Measurements from ENCODE around the gene ZNF362. TPM values are rescaled to one million over a fixed set of nuclear protein-coding genes. Genes with fewer than 3 reads are reported as not detected.

Gene ZNF362
- 10 to 100 TPM; 15.3 to 19.6 (median 17.0) TPM for total RNA-seq (2021; fragmentation: NEBNext Ultra II Directional; extraction: Animal tissue kit (Norgen Biotek cat#: 25700))
- long read RNA-seq, partial matches to known transcripts, result 8 of 10 reads
- long read RNA-seq, other reads (novel, unspliced or antisense), result 1 of 10 reads

DNA sequence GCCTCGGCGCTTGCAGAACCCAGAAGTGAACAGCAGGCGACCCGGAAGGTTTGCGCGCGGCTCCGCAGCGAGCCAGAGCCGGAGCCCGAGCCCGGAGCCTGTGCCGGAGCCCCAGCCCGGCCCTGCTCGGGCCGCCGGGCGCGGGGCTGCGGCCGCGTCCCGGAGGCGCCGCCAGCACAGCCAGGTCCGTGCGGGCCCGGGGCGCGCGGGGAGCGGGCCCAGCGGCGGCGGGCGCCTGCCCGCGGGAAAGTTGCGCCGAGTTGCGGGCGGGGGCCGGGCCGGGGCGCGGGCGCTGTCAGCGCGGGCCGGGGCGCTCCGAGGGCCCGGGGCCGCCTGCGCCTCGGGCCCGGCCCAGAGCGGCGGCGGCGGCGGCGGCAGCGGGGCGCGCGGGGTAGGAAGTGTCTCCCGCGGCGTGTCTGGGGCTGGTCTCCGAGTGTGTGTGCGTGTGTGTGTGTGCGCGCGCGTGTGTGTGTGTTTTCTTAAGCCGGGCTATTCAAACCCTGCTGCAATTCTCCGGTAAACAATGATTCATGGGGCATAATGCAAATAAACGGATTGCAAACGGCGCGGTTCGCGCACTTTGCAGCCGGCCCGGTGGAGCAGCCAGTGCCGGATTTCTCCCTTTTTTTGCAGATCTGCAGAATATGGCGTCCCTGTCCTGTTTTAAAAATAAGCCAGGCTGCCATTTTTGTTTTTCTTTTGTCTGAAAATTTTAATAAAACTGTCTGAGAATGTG lies at the start of gene ZNF362:
Gene ZNF362, plus strand, starts transcription at position 22 of the 736 bp plus-strand sequence. CDS start 14,083 bp downstream, outside the sequence.
- peaks cover 7% of the 10 kb centered on the region for H3K36me3 Mint-ChIP-seq (ENCODE audit: low read depth)
- H3K4me1 Mint-ChIP-seq (ENCODE audit: low read depth), result peaks cover 37% of the 10 kb centered on the region
- TF ChIP-seq, protein P1, sequence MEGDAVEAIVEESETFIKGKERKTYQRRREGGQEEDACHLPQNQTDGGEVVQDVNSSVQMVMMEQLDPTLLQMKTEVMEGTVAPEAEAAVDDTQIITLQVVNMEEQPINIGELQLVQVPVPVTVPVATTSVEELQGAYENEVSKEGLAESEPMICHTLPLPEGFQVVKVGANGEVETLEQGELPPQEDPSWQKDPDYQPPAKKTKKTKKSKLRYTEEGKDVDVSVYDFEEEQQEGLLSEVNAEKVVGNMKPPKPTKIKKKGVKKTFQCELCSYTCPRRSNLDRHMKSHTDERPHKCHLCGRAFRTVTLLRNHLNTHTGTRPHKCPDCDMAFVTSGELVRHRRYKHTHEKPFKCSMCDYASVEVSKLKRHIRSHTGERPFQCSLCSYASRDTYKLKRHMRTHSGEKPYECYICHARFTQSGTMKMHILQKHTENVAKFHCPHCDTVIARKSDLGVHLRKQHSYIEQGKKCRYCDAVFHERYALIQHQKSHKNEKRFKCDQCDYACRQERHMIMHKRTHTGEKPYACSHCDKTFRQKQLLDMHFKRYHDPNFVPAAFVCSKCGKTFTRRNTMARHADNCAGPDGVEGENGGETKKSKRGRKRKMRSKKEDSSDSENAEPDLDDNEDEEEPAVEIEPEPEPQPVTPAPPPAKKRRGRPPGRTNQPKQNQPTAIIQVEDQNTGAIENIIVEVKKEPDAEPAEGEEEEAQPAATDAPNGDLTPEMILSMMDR (IDR thresholded peaks at IDR 0.05), result no peak
- no peaks in the 10 kb centered on the region for H3K9me3 Mint-ChIP-seq
- H3K4me3 Mint-ChIP-seq, result peak within 1 kb of the TSS; percentile 97
- DNase-seq, result peak; percentile 72
- peaks cover 10% of the 10 kb centered on the region for H3K27me3 Mint-ChIP-seq (ENCODE audit: insufficient read depth)
- H3K27ac Mint-ChIP-seq, result peak within 1 kb of the TSS; percentile 98

DNA sequence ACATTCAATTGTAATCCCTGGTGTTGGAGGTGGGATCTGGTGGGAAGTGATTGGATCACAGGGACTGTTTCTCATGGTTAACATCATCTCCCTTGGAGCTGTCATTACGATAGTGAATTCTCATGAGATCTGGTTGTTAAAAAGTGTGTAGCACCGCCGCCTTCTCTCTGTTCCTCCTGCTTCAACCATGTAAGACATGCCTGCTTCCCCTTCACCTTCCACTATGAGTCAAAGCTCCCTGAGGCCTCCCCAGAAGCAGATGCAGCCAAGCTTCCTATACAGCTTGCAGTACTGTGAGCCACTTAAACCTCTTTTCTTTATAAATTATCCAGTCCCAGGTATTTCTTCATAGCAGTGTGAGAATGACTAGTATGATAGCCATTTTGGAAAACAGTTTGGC lies 44.3 kb upstream of the ZNF362 start:
- Mint-ChIP-seq H3K27me3 (ENCODE audit: insufficient read depth) (peaks cover 20% of the 10 kb centered on the region), H3K4me3 (no peak overlapping the region), H3K27ac (no peak overlapping the region), H3K9me3 (no peaks in the 10 kb centered on the region; the same call in 1 of the 2 replicates), H3K4me1 (ENCODE audit: low read depth) (no peaks in the 10 kb centered on the region), H3K36me3 (ENCODE audit: low read depth) (no peaks in the 10 kb centered on the region)
- TF ChIP-seq, protein P1 (IDR thresholded peaks at IDR 0.05), result no peak
- DNase-seq, result no peak

DNA sequence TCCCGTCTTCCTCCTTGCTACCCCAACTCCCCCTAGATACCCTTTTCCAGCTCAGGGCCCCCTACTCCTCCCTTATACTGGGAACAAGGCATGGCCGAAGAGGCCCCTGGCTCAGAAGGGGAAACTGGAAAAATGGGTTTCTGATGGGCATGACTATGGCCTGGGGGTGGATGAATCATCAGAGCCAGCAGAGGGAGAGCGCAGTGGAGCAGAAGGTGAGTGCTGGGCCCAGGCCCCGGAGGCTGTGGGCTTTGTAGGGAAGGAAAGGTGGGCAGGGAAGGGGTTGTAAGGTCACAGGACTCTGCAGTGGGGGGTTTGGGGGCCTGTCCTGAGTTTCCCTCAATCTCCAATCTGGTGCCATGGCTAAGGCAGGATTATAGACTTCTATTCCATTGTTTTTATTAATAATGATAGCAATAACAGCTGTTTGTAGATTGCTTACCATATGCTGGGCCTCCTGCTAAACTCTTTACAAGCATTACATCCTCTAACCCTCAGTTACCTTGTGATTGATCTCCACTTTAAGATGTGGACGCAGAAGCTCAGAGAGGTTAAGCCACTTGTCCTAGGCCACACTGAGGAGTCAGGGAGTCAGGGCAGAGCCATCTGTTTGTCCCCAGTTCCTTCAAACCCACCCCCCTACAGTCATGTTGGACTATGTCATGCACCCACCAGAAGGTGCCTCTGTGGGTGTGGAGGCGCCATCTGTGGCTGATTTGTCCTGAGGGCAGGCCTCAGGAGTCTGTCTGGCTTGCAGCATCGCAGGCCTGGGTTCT lies 36.2 kb upstream of the ZNF362 start:
- DNase-seq, result peak; percentile 47
- H3K4me3 Mint-ChIP-seq, result no peak overlapping the region
- TF ChIP-seq, protein P1 (IDR thresholded peaks at IDR 0.05), result no peak
- peaks cover 17% of the 10 kb centered on the region for H3K9me3 Mint-ChIP-seq
- peaks cover 3% of the 10 kb centered on the region for H3K27me3 Mint-ChIP-seq (ENCODE audit: insufficient read depth)
- peaks cover 29% of the 10 kb centered on the region for H3K4me1 Mint-ChIP-seq (ENCODE audit: low read depth)
- no peak overlapping the region for H3K27ac Mint-ChIP-seq
- peaks cover 12% of the 10 kb centered on the region for H3K36me3 Mint-ChIP-seq (ENCODE audit: low read depth)

DNA sequence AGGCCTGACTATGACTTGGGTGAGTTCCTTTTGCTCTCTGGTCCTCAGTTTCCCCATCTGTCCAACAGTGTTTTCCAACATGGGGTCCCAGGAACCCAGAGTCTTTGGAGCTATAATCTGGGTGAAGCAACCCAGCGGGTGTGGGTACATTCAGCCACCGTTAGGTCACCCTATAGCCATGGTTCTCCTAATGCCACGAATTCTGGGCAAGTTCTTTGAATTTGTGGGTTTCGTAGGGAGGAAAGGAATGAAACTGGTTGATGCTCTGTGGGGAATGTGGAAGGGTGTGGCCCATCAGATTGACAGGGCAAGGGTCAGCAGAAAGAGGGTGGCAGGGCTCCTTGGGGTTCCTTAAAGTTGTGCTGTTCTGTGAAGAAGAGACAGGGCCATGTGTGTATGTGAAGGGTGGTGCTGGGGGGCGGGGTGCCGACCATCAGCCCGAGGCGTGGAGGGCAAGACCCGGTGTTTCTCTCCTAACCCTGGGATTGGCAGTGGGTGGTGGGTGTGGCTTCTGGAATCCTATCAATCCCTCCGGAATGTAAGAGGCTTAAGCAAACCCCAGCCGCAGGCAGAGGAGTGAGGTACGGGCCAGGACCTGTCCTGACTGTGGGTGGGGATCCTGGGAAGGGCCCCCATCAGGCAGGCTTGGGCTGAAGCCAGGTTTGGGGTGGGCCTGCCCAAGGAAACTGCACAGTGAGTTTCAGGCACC lies 35.5 kb upstream of the ZNF362 start:
- TF ChIP-seq, protein P1 (IDR thresholded peaks at IDR 0.05), result no peak
- Mint-ChIP-seq H3K27me3 (ENCODE audit: insufficient read depth) (peaks cover 3% of the 10 kb centered on the region), H3K4me1 (ENCODE audit: low read depth) (peaks cover 29% of the 10 kb centered on the region), H3K9me3 (peaks cover 18% of the 10 kb centered on the region), H3K4me3 (no peak overlapping the region), H3K27ac (no peak overlapping the region), H3K36me3 (ENCODE audit: low read depth) (peaks cover 13% of the 10 kb centered on the region)
- DNase-seq, result no peak

DNA sequence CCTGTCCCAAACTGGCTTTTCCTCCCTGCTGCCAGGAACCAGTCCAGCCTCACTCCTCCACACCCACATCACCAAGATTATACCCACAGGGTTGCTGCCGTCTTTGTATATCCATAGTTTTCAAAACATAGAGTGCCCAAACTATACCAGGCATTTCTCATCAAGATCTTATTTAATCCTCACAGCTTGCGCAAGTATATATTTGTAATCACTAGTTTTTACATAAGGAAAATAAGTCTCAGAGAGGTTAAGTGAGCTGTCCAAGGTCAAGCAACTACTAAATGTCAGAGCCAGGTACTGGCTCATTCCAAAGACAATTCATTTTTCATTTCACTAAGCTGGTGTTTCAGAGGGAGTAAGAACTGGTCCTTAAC lies 34.9 kb upstream of the ZNF362 start:
- DNase-seq, result no peak
- Mint-ChIP-seq H3K9me3 (peaks cover 18% of the 10 kb centered on the region), H3K36me3 (ENCODE audit: low read depth) (peaks cover 13% of the 10 kb centered on the region), H3K27me3 (ENCODE audit: insufficient read depth) (peaks cover 3% of the 10 kb centered on the region), H3K4me1 (ENCODE audit: low read depth) (peaks cover 29% of the 10 kb centered on the region), H3K27ac (no peak overlapping the region), H3K4me3 (no peak overlapping the region)
- TF ChIP-seq, protein P1 (IDR thresholded peaks at IDR 0.05), result no peak
